ENCODE measurements around the gene CST3.
"Not testable (repeated sequence)": the region's sequence is repeated elsewhere in the genome, so short reads cannot be mapped to it uniquely, and the experiment has no call there.

The CST3 gene, protein sequence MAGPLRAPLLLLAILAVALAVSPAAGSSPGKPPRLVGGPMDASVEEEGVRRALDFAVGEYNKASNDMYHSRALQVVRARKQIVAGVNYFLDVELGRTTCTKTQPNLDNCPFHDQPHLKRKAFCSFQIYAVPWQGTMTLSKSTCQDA

DNA sequence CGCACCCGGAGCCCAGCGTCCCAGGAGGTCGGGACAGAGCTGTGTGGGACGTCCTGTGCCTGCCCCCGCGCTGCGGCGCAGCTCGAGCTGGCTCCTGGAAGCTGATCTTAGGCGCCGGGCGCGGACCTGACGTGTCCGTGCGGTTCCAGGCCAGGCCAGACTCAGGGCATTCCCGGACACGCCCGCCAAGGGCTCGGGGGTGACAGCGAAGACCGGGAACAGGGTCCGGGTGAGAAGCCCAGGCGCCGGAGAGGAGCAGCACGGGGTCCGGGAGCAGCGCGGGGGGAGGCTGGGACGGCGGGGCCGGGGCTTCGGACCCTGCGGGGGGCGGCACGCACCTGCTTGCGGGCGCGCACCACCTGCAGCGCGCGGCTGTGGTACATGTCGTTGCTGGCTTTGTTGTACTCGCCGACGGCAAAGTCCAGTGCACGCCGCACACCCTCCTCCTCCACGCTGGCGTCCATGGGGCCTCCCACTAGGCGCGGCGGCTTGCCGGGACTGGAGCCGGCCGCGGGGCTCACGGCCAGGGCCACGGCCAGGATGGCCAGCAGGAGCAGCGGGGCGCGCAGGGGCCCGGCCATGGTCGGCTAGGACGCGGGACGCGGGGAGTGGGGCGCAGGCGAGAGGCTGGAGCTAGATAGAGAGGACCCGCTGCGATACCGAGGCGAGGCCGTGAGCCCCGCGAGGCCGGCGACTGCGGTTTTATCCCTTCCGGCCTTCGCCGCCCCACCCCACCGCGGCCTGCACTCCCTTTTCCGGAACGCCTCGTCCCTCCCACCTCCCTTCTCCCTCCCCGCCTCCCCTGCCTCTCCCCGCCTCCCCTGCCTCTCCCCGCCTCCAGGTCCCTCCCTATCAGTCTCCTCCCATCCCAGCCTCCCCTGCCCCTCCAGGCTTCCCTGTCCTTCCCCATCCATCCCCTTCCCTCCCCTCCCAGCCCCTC, at the start of gene CST3:
TSS of gene CST3 (minus strand) at position 674 of the 940 bp plus-strand sequence. CDS start at position 581, 93 bp downstream.
- peak; percentile 81 for DNase-seq

DNA sequence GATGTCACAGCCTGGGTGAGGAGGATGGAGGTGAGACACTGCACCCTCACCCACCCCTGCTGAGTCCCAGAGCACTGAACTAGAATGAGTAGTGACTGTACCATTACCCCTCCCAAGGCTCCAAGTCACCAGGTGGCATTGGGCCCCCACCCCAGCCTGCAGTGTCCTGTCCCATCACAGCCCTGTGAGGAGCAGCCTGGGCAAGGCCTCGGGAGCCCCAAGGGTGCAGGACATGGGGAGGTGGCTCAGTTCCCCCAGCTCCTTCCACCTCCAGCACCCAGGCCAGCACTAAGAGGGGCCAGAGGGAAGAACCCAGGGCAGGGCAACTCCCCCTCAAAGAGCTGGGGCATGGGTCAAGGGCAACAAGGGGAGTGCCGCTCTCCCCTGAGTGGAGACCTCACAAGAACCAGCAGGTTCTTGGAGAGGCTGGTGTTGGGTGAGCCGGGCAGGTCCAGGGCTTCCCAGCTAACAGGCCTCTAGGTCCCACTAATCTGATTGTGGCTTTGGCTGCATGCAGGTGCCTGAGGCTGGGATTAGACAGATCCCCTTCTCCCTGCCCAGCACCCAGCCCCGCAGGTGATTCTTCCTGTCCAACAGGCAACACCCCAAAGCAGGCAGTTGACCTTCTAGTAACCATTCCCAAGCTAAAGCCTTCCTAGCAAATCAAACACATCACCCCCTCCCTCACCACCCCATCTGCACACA, 48.4 kb upstream of the CST3 start:
- no peak for DNase-seq

DNA sequence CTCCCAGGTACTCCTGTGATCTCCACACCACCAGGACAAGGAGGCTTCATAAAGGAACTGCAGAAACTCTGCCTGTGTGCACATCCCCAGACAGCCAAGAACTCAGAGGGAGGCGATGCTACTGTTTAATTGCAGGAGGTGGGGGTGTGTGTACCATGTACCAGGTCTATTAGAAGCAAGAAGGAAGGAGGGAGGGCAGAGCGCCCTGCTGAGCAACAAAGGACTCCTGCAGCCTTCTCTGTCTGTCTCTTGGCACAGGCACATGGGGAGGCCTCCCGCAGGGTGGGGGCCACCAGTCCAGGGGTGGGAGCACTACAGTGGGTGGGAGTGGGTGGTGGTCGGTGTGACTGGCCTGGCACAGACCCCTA, 47.8 kb upstream of the CST3 start:
- not testable (repeated sequence) for DNase-seq

DNA sequence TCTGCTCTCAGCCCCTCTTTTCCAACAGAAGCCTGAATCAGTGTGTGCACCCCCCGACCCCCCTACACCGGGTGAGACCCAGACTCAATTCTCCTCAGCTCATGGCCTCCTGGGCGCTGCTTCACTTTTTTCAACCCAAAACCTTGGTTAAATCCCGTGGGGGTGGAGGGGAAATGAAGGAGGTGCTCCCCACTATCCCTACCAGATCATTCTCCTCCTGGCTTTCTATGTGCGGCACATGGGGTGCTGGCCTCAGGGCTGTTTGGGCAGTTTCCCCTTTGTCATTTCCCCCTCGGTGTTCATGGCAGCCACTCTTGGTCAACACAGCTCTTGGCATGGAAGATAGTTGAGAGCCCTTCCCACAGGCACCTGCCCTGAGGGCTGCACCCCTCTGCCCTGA, 46.5 kb upstream of the CST3 start:
- DNase-seq: no peak

DNA sequence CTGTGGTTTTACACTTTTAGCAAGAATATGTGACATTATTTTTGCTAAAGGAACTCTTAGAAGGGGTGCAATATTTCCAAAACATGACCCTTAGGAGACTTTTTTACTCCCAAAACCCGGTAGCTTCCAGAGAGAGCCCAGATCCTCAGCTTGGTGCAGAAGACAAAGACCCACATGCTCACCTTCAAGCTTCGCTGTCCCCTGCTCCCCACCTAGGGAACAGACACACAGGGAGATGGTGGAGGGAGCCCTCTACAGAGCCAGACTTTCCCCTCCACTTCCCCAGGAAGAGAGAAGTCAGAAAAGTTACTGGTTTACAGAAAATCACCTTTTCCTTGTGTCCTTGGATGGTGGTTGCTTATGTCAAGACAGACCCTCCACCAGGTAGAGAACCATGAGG, 46.1 kb upstream of the CST3 start:
- DNase-seq: no peak

DNA sequence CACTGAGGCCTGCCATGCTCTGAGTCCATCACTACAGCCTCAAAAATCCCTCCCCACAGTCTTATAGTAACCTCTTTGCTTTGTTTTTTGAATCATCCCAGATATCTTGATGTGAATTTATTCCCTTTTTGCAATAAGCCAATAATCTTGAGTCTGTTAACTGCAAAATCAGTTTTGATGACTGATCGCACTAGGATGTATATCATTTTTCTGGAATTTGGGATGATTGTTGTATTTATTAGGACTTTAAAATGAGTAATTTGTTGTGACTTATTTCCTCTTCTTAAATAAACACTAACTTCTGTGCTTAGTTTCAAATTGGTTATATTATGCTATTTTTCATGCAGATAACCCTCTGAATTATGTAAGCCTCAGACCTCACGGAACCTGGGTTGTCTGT, 45.5 kb upstream of the CST3 start:
- DNase-seq: no peak

DNA sequence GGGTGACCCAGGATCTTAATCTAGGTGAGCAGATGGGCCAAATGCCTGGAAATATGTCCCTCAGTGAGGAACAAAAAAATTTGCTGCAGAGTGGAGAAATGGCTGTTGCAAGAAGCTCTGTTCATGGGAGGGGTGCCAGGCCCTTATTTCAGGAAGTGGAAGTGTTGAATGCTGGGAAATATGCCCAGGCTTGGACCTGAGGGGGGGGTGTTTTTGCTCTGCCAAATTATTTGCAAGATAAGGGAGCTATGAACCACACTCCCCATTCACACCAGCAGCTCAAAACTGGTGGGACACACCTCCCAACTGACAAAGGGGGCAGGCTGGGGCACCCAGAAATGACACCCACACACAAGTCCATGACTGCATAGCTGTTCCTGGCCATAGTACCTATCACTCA, 42.4 kb upstream of the CST3 start:
- no peak for DNase-seq

DNA sequence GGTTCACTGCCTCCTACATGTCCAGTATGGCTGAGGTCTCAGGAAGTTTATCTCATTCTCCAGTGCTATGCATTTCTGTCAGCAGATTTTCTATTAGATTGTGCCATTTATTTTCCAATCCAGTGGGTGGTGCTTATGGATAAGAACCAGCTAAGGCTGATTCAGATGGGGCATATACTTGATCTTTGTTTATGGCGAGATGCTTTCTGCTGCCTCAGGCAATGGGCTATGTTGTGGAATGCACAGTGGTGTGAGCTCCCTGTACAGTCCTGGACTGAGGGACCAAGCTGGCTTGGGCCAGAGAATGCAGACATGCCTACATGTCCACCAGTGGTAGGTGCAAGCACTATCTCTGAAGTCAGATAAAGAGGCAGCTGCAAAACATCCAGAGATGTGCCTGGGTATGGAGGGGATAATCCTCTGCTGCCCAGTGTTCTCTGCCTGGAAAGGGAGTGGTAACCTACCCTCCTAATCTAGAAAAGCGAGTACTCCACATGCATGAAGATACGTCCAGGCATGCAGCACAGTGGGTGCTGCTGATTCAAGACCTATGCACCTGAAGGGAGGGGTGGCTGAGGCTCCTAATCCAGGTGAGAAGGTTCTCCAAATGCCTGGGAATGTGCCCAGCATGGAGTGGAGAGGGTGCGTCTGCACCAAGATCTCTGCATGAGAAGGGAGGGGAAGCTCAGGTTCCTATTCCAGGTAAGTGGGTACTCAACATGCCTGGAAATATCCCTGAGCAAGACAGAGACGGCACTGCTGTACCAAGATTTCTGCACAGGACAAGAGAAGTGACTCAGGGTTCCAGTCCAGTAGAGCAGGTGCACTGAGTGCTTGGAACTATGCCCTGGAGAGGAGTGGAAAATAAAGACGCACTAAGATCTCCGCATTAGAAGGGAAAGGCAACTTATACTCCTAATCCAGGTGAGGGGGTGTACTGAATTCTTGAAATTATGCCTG, 41.7 kb upstream of the CST3 start:
- no peak for DNase-seq

DNA sequence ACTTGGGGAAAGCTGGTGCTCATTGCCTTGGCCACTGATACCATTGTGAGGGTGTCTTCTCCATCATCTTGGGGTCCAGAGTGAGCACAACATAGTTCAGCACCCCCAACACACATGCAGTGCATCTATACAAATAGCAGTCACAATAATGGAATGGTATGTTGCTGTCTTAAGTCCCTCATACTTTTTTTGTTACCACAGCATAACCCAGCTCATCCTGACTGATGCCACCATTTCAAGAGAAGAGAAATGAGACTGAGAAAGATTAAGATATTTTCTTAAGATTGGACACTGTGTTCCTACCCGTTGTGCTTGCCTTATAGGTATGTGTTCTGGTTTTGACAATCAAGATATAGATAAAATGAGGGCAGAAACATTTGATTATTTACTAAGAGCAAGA, 35.5 kb upstream of the CST3 start:
- DNase-seq: no peak

DNA sequence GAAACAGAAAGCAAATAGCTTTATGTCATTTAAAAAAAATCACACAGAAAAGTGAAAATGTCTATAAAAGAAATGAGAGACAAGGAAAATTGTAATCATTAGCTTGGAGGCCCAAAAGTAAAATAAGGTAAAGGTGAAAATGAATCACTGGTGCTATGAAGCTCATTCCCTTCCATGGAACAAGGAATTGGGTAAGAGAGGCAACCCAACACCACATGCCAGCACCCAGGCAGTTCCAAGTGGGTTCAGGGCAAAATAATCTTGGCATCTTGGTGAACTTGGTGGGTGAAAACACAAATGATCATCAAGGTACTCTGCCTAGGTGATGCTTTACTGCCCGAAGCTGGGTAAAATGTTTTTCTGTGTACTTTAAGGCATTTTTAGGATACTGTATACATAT, 34.4 kb upstream of the CST3 start:
- no peak for DNase-seq

DNA sequence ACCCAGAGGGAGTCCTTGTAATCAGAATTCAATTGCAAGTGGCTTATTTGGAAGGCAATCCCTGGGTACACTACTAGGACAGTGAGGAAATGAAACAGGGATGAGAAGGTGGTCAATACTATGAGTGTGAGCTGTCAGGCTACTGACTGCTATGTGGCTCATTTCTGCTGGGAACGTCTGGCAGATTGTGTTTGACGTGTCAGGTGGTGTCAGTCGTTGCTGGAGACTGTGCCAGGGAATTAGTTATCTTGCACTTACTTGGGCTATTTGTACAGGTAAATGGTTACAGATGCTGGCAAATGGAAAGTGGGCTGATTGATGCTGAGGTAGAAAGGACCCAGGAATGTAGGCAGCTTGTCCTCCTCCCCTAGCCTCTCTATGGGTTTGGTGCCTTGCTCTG, 33.7 kb upstream of the CST3 start:
- DNase-seq: no peak

DNA sequence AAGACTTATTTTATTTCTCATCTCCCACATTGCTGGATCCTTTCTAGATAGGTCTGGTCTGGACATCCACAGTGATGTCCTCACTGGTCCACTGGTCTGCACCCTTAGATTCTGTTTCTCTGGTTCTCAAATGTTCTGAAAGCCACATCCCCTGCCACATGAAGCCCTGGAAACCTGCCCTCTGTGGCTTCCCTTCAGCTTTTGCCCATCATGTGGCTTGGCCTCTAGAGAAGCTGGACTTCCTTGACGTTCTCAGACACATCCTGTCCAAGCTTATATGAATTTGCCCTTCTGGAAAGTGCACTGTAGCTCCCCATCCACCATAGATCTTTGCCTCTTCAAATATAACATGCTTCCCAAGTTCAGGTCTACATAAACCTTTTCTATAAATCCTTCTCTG, 32.6 kb upstream of the CST3 start:
- DNase-seq: no peak

DNA sequence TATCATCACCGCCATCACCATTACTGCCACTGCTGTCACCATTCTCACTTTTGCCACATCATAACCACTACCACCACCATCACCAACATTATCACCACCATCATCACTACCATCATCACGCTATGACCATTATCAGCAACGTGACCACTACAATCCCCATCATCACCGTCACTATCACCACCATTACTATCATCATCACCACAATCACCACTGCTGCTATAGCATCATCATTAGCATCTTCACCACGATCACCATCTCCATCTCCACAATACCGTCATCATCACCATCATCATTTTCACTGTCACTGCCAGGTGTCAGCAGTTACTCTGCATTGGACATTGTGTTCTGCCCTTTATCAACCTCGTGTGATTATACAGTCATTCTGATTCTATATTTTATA, 32.1 kb upstream of the CST3 start:
- DNase-seq: no peak

DNA sequence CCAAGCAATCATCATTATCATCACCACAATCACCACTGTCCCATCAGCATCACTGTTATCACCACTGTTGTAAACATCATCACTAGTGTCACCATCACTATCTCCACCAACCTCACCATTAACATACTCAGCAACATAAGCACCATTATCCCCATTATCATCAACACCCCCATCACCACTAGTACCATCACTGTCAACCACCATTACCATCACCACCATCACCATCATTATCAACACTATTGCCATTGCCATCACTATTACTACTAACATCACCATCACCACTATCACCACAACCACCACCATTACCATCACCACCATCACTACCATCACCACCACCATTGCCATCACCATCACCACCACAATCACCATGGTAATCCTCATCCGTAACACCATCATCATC, 31.6 kb upstream of the CST3 start:
- no peak for DNase-seq

DNA sequence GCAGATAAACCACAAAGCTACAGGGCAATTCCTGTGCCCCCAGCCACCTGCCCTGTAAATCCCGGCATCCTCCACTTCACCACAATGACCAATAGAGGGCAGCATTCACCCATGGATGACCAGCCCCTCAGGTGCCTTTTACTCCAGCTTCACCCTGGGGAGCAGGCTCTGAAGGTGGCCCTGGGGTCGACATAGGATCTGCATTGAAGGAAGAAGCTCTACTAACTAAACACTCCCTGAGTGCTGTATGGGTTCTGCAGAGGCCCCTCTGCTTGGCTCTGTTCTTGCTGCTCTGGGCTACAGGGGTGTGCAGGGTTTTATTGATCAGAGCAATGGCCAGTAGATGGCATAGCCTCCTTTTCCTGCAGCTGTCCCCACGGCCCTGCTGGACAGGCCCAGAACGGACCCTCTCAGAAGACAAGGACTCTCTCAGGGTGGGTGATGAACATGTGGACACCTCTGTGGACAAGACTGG, 30.8 kb upstream of the CST3 start:
- peak; percentile 37 for DNase-seq

DNA sequence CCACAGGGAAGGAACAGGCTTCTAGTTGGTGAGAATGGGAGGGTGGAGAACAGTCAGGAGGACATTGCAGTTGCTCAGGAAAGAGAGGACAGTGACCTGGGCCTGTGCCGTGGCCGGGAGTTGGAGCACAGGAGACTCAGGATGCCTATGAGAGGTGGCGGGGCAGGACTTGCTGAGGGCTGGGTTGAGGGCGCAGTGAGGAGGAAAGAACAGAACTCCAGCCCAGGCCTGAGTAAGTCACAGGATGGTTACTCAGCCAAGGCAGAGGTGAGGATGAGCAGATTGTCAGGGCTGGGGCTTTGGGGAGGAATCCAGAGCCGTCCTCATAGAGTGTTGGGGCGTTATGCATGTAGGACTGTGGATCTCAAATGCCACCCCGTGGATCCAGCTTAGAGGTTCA, 29.9 kb upstream of the CST3 start:
- DNase-seq: no peak

DNA sequence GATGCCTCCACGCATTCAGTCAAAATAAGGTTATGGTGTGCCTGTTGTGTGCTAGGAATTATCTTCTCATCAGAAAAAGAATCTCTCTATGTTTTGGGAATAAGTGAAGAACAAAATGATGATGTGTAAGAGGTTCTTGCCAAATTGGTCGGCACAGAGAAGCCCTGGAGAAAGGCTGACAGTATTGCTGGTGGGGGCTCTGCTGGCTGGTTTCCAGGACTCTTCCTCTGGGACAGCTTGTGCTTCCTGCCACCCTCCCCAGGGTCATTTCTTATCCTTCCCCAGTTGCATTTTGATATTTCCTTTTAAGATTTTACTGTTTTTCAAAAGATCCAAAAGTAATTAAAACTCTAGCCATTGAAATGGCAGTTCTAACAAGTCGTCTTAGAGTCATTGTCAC, 28.9 kb upstream of the CST3 start:
- DNase-seq: no peak

DNA sequence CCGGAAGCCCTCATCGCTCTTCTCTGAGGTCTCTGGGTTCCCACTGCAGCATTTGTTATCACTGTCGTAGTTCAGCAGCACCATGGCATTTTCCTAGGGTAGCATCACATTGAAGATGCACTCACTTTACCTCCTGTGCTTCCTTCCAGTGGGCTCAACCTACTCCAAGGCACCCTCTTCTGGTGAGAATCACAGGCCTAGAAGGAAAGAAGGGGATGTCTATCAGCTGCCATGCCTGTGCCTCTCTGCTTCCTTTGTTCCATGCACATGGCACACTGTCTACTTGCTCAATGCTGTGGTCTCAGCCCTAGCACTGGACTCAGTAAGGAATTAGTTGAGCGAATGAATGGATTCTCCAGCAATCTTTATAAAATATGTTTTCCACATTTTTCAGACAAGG, 28.4 kb upstream of the CST3 start:
- no peak for DNase-seq

DNA sequence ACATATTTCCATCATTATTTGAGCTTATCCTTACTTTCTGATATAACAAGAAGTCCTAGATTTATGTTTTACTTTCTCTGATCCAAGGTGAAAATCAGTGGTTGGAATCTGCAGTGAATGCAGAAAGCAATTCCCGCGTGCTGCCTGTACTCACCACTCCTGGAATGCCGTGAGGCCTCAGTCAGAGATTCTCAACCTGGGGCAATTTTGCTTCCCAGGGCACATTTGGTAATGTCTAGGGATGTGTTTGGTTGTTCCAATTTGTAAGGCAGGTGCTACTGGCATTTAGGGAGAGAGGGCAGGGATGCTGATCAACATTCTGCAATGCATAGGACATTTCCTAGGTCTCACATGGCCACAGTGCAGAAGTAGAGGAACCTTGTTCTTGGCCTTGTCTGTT, 27.2 kb upstream of the CST3 start:
- no peak for DNase-seq

DNA sequence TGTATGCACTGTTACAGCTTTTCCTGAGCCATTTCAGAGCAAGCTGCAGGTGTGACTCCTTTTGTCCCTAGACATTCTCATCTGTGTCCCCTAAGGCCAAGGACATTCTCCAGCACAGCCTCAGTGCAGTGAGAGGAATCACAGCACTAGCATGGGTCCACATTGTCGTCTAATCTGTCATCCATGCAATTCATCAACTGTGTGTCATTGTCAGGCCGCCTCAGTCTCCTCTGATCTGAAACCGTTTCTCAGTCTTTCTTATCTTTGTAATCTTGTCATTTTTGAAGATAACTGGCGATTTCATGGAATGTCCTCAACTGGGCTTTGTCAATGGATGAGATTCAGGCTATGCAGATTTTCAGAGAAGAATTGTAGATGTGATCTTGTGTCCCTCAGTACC, 26.3 kb upstream of the CST3 start:
- not testable (repeated sequence) for DNase-seq

DNA sequence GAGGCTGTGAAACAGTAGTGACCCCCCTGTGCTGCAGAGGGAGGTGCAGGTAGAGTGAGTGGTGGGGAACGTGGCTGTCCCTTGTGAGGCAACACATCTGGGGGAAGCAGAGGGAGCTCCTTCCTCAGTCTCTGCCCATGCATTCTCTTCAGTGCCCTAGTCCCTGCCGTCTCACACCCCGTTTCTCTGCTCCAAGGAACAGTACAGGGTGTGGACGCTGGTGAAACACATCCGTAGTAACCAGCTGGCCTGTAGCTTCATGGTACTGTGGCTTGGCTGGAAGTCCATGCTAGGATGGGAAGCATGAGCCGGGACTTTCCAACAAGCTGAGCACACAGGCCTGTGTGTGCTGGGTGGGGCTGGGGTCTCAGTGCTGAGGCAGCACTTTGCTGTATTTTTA, 25.4 kb upstream of the CST3 start:
- DNase-seq: no peak

DNA sequence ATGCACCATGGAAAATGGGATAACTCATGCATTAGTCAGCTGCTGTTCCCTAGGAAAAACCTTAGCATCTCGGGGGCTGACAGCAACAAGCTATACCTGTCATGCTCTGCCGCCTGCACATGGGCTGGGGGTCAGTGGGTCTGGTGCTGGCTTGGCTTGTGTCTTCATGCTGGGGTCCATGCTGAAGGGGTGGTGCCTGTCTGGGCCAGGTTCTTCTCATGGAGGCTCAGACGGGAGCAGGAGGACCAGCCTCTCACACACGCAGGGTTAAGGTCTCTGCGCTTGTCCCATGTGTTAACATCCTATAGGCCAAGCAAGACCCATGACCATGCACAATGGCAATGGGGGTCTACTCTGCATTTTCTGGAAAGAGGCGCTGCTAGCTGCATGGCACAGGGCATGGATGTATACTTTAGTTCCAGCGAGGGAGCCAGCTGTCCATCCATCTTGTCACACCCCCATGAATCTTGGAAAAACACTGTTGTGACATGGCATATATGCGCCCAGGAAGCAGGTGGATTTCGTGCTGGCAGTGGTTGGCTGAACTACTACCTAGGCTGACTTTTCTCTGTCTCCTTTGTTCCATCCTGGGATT, 24.6 kb upstream of the CST3 start:
- no peak for DNase-seq
